OCI-LY7 (cell line): ENCODE data around the gene DDX51. TPM values are rescaled to one million over a fixed set of nuclear protein-coding genes. Genes with fewer than 3 reads are reported as not detected.

Experiments used
- BruUV-seq: library from RNA; stranded (reverse); fragments of 400-500 nt; replicated peaks from 2 replicates; lab custom pipeline; 2021; lab: Mats Ljungman, UMichigan
- CTCF ChIA-PET: fragments of 300-600 bp; sonication (Branson Sonifier 250); formaldehyde crosslinking; loops from one replicate; lab custom pipeline; 2022; ENCODE audit warnings: antibody characterized with exemption; ENCODE audit not compliant: unreplicated experiment; lab: Charles Lee
- POLR2A ChIA-PET: fragments of 300-600 bp; sonication (Branson Sonifier 250); formaldehyde crosslinking; loops from one replicate; lab custom pipeline; 2022; ENCODE audit warnings: antibody characterized with exemption; lab: Charles Lee
- DNase-seq: peaks from one replicate; pipeline ENCODE4 v3.0.0-alpha.2; 2015; ENCODE audit warnings: low spot score
- H2AFZ ChIP-seq: fragments of 200-600 bp; sonication (generic), shearing (Covaris generic); 2 replicates; pipeline ENCODE4 v1.6.1; 2014; ENCODE audit warnings: mild to moderate bottlenecking, antibody characterized with exemption, low read length, moderate library complexity
- H3K27ac ChIP-seq: fragments of 200-600 bp; sonication (generic); 2 replicates; pipeline ENCODE4 v1.5.1; 2014; ENCODE audit warnings: mixed run types, low read depth, mild to moderate bottlenecking, moderate library complexity, low read length, inconsistent platforms; ENCODE audit not compliant: poor library complexity, severe bottlenecking
- H3K36me3 ChIP-seq: fragments of 200-600 bp; sonication (generic); 2 replicates; pipeline ENCODE4 v1.6.1; 2014; ENCODE audit warnings: mild to moderate bottlenecking, antibody characterized with exemption, low read length, moderate library complexity, mixed read lengths; ENCODE audit not compliant: insufficient read depth
- H3K4me1 ChIP-seq: fragments of 200-600 bp; sonication (generic); 2 replicates; pipeline ENCODE4 v1.5.1; 2014; ENCODE audit warnings: mild to moderate bottlenecking, low read length; ENCODE audit not compliant: insufficient read depth, poor library complexity, severe bottlenecking
- H3K4me2 ChIP-seq: fragments of 200-600 bp; sonication (generic); 2 replicates; pipeline ENCODE4 v1.6.1; 2014; ENCODE audit warnings: mild to moderate bottlenecking, low read length
- H3K4me3 ChIP-seq: fragments of 200-600 bp; sonication (generic); 2 replicates; pipeline ENCODE4 v1.5.1; 2014; ENCODE audit warnings: mild to moderate bottlenecking, low read depth, low read length; ENCODE audit not compliant: poor library complexity, severe bottlenecking
- H3K79me2 ChIP-seq: fragments of 200-600 bp; sonication (generic); 2 replicates; pipeline ENCODE4 v1.6.1; 2016; ENCODE audit warnings: low read depth, mild to moderate bottlenecking, low read length, moderate library complexity, mixed read lengths; ENCODE audit not compliant: insufficient read depth
- H3K9me2 ChIP-seq: fragments of 200-600 bp; sonication (generic); 2 replicates; pipeline ENCODE4 v1.6.1; 2016; ENCODE audit warnings: mild to moderate bottlenecking, low read length, mixed read lengths; ENCODE audit not compliant: insufficient read depth
- H3K9me3 ChIP-seq: fragments of 200-600 bp; sonication (generic); 2 replicates; pipeline ENCODE4 v1.6.1; 2014; ENCODE audit warnings: mild to moderate bottlenecking, mixed run types, low read length, mixed read lengths
- H4K20me1 ChIP-seq: fragments of 200-600 bp; sonication (generic); 2 replicates; pipeline ENCODE4 v1.6.1; 2014; ENCODE audit warnings: mild to moderate bottlenecking, antibody characterized with exemption, low read length, moderate library complexity, mixed read lengths; ENCODE audit not compliant: insufficient read depth
- CTCF ChIP-seq: fragments of 200-600 bp; sonication (generic); conservative IDR thresholded peaks from 2 replicates; pipeline ENCODE4 v1.5.1; 2014; ENCODE audit warnings: mild to moderate bottlenecking, antibody characterized with exemption, low read length, moderate library complexity, mixed read lengths
- EZH2phosphoT487 ChIP-seq: fragments of 200-600 bp; sonication (generic); IDR thresholded peaks from 2 replicates; pipeline ENCODE4 v1.6.1; 2018; ENCODE audit warnings: low read depth, borderline replicate concordance, mild to moderate bottlenecking, mixed run types, antibody characterized with exemption, low read length, moderate library complexity, mixed read lengths
- intact Hi-C: fragments of 100-400 bp; cut with micrococcal nuclease; formaldehyde crosslinking; loops from one replicate; pipeline ENCODE4 v1.10.0; 2022; ENCODE audit not compliant: unreplicated experiment
- total RNA-seq, 2 experiments: library from RNA; depleted of rRNA in 1 of 2; stranded (reverse); fragments of >200 nt in 1 of 2; shearing (Covaris generic) in 1 of 2; gene quantifications; 2 replicates each; pipeline ENCODE4 v1.2.3, GENCODE V29; 2014 to 2022

DDX51 gene
- total RNA-seq, 2 experiments from 2014 or later: 47.1 to 63.1 TPM

DNA sequence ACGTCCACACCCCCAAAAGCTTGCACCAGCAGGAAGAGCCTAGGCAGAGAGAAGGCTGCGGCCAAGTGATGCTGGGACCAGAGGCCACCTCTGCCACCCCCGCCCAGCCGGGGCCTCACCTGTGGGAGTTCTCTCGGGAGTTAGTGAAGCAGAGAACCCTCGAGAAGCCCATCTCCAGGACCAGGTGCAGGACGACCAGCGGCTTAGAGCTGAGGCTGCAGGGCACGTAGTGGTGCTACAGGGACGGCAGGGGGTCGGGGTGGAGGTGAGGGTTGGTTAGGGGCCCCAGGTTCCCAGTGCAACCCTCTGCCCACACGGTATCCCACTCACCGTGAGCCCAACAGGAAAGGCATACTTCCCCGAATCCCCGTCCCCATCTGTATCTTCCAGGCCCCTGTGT lies 3.6 kb downstream of the DDX51 start:
- Histone ChIP-seq H3K4me2 (no peak overlapping the region), H3K27ac (no peak overlapping the region), H3K36me3 (peaks cover 68% of the 10 kb centered on the region), H3K9me2 (no peaks in the 10 kb centered on the region), H3K79me2 (peaks cover 33% of the 10 kb centered on the region), H4K20me1 (no peaks in the 10 kb centered on the region; the same call in 1 of the 2 replicates), H2AFZ (no peak overlapping the region), H3K4me3 (no peak overlapping the region), H3K9me3 (no peaks in the 10 kb centered on the region), H3K4me1 (peaks cover 16% of the 10 kb centered on the region)
- no peak for DNase-seq
- no peak for TF ChIP-seq EZH2phosphoT487
- no peak for TF ChIP-seq CTCF
- ChIA-PET CTCF (no interaction called here), POLR2A (no interaction called here)
- intact Hi-C loops: loop anchor here (5.0 kb wide), 1 partner anchor 53 kb away; no protein-coding TSS in a partner anchor
- no TSS peak for BruUV-seq

DNA sequence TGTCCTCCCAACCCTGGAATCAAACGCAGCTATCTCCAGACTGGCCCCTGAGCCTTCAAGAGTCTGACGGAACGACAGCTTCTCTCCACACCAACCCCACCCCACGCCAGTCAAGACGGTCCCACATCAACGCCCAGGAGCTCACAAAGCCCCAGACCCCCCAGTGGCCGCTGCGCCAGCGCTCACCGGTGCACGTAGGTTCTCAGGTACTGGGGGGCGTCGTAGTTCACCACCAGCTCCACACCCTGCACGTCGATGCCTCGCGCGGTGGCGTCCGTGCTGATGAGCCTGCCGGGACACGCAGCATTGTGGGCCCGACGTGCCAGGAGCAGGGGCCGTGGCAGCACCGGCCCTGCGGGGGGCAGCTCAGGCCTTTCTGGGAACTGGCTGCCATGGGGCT lies 4.2 kb downstream of the DDX51 start:
- POLR2A ChIA-PET: no interaction called here
- peaks cover 11% of the 10 kb centered on the region for H3K4me1 ChIP-seq
- H3K9me2 ChIP-seq: no peaks in the 10 kb centered on the region
- H2AFZ ChIP-seq: no peak overlapping the region
- no peaks in the 10 kb centered on the region; the same call in 1 of the 2 replicates for H4K20me1 ChIP-seq
- H3K27ac ChIP-seq: no peak overlapping the region
- H3K4me3 ChIP-seq: no peak overlapping the region
- TF ChIP-seq EZH2phosphoT487 (no peak), CTCF (no peak)
- H3K4me2 ChIP-seq: no peak overlapping the region
- H3K36me3 ChIP-seq: peaks cover 66% of the 10 kb centered on the region
- intact Hi-C loops: loop anchor here (5.0 kb wide), 1 partner anchor 53 kb away; no protein-coding TSS in a partner anchor
- peaks cover 27% of the 10 kb centered on the region for H3K79me2 ChIP-seq
- CTCF ChIA-PET: no interaction called here
- DNase-seq: no peak
- BruUV-seq: no TSS peak
- H3K9me3 ChIP-seq: no peaks in the 10 kb centered on the region

GRCh38 chr12:132138941-132139871 lies 4.9 kb downstream of the DDX51 start:
- Histone ChIP-seq H4K20me1 (no peaks in the 10 kb centered on the region; the same call in 1 of the 2 replicates), H3K4me3 (no peak overlapping the region), H3K27ac (no peak overlapping the region), H2AFZ (no peak overlapping the region), H3K4me2 (no peak overlapping the region), H3K9me3 (no peaks in the 10 kb centered on the region), H3K79me2 (peaks cover 21% of the 10 kb centered on the region), H3K36me3 (peaks cover 66% of the 10 kb centered on the region), H3K4me1 (peaks cover 11% of the 10 kb centered on the region), H3K9me2 (no peaks in the 10 kb centered on the region)
- POLR2A ChIA-PET: no interaction called here
- intact Hi-C loops: no loop called here
- no peak for DNase-seq
- no TSS peak for BruUV-seq
- TF ChIP-seq EZH2phosphoT487 (no peak), CTCF (no peak)
- CTCF ChIA-PET: no interaction called here
